GM10248 (cell line): ENCODE results near the gene AK2.

ENCODE experiments used
- CTCF ChIA-PET: fragments of 300-600 bp; sonication (Branson Sonifier 250); formaldehyde crosslinking; extraction: SDS; loops from one replicate; lab custom pipeline; 2021; ENCODE audit warnings: antibody characterized with exemption; lab: Yijun Ruan, JAX
- POLR2A ChIA-PET: fragments of 350-650 bp; sonication (Branson Sonifier 250); formaldehyde crosslinking; extraction: SDS; loops from one replicate; lab custom pipeline; 2020; ENCODE audit warnings: antibody characterized with exemption; lab: Yijun Ruan, JAX
- DNase-seq: peaks from one replicate; pipeline ENCODE4 v3.0.0; 2012; ENCODE audit errors: extremely low spot score
- TF ChIP-seq, protein P1 (sequence below): IDR thresholded peaks from 2 replicates; pipeline ENCODE4 v1.5.1; 2012; ENCODE audit warnings: mild to moderate bottlenecking, low read depth; ENCODE audit errors: extremely low read depth, missing control alignments, control extremely low read depth

Gene AK2

GRCh38 chr1:33017175-33017574 is 19.5 kb downstream of the AK2 start:
- TF ChIP-seq, protein P1, sequence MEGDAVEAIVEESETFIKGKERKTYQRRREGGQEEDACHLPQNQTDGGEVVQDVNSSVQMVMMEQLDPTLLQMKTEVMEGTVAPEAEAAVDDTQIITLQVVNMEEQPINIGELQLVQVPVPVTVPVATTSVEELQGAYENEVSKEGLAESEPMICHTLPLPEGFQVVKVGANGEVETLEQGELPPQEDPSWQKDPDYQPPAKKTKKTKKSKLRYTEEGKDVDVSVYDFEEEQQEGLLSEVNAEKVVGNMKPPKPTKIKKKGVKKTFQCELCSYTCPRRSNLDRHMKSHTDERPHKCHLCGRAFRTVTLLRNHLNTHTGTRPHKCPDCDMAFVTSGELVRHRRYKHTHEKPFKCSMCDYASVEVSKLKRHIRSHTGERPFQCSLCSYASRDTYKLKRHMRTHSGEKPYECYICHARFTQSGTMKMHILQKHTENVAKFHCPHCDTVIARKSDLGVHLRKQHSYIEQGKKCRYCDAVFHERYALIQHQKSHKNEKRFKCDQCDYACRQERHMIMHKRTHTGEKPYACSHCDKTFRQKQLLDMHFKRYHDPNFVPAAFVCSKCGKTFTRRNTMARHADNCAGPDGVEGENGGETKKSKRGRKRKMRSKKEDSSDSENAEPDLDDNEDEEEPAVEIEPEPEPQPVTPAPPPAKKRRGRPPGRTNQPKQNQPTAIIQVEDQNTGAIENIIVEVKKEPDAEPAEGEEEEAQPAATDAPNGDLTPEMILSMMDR = no peak
- DNase-seq = no peak
- POLR2A ChIA-PET = no interaction called here
- CTCF ChIA-PET = interaction anchor here (1.0 to 3.5 kb wide), 3 partner anchors 8 to 83 kb away, joined by 3 to 9 read pairs (median 6); no protein-coding TSS in a partner anchor

GRCh38 chr1:33015216-33015615 is 21.5 kb downstream of the AK2 start:
- TF ChIP-seq, protein P1 = no peak
- ChIA-PET POLR2A (interaction anchor here (0.6 kb wide), 1 partner anchor 20 kb away, joined by 4 read pairs; no protein-coding TSS in a partner anchor), CTCF (interaction anchor here (0.7 to 3.5 kb wide), 7 partner anchors 8 to 82 kb away, joined by 3 to 9 read pairs (median 4); no protein-coding TSS in a partner anchor)
- no peak for DNase-seq

- no peak for DNase-seq
- POLR2A ChIA-PET = interaction anchor here (0.6 kb wide), 1 partner anchor 20 kb away, joined by 4 read pairs; no protein-coding TSS in a partner anchor
- CTCF ChIA-PET = interaction anchor here (0.7 to 3.5 kb wide), 8 partner anchors 7 to 82 kb away, joined by 3 to 9 read pairs (median 4); no protein-coding TSS in a partner anchor
- TF ChIP-seq, protein P1 = no peak
Observed at GRCh38 chr1:33014464-33015163, 22.1 kb downstream of the AK2 start.

- POLR2A ChIA-PET = no interaction called here
- TF ChIP-seq, protein P1 = no peak
- CTCF ChIA-PET = interaction anchor here (1.6 to 3.5 kb wide), 2 partner anchors 8 to 17 kb away, joined by 4 to 9 read pairs; no protein-coding TSS in a partner anchor
- DNase-seq = no peak
Observed at GRCh38 chr1:33013791-33014190, 22.9 kb downstream of the AK2 start.

- TF ChIP-seq, protein P1 = no peak
- DNase-seq = no peak
- CTCF ChIA-PET = interaction anchor here (1.0 to 1.1 kb wide), 2 partner anchors 9 to 13 kb away, joined by 3 to 5 read pairs; no protein-coding TSS in a partner anchor
- POLR2A ChIA-PET = no interaction called here
Observed at GRCh38 chr1:33012165-33012564, 24.5 kb downstream of the AK2 start.

- TF ChIP-seq, protein P1 = no peak
- POLR2A ChIA-PET = no interaction called here
- CTCF ChIA-PET = interaction anchor here (1.1 kb wide), 1 partner anchor 10 kb away, joined by 3 read pairs; no protein-coding TSS in a partner anchor
- no peak for DNase-seq
Observed at GRCh38 chr1:33010932-33011731, 25.6 kb downstream of the AK2 start.
